NCI-H82 (cell line): ENCODE measurements around the gene SYNJ1.
A peak's percentile ranks its signal among the peaks of the same experiment; 100 is the strongest.
"Not testable (repeated sequence)": the region's sequence is repeated elsewhere in the genome, so short reads cannot be mapped to it uniquely, and the experiment has no call there.

ENCODE experiments used
- DNase-seq: peaks from one replicate; lab custom pipeline; 2025; lab: John Stamatoyannopoulos, UW

Gene SYNJ1, protein sequence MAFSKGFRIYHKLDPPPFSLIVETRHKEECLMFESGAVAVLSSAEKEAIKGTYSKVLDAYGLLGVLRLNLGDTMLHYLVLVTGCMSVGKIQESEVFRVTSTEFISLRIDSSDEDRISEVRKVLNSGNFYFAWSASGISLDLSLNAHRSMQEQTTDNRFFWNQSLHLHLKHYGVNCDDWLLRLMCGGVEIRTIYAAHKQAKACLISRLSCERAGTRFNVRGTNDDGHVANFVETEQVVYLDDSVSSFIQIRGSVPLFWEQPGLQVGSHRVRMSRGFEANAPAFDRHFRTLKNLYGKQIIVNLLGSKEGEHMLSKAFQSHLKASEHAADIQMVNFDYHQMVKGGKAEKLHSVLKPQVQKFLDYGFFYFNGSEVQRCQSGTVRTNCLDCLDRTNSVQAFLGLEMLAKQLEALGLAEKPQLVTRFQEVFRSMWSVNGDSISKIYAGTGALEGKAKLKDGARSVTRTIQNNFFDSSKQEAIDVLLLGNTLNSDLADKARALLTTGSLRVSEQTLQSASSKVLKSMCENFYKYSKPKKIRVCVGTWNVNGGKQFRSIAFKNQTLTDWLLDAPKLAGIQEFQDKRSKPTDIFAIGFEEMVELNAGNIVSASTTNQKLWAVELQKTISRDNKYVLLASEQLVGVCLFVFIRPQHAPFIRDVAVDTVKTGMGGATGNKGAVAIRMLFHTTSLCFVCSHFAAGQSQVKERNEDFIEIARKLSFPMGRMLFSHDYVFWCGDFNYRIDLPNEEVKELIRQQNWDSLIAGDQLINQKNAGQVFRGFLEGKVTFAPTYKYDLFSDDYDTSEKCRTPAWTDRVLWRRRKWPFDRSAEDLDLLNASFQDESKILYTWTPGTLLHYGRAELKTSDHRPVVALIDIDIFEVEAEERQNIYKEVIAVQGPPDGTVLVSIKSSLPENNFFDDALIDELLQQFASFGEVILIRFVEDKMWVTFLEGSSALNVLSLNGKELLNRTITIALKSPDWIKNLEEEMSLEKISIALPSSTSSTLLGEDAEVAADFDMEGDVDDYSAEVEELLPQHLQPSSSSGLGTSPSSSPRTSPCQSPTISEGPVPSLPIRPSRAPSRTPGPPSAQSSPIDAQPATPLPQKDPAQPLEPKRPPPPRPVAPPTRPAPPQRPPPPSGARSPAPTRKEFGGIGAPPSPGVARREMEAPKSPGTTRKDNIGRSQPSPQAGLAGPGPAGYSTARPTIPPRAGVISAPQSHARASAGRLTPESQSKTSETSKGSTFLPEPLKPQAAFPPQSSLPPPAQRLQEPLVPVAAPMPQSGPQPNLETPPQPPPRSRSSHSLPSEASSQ (N-terminal part only)

DNA sequence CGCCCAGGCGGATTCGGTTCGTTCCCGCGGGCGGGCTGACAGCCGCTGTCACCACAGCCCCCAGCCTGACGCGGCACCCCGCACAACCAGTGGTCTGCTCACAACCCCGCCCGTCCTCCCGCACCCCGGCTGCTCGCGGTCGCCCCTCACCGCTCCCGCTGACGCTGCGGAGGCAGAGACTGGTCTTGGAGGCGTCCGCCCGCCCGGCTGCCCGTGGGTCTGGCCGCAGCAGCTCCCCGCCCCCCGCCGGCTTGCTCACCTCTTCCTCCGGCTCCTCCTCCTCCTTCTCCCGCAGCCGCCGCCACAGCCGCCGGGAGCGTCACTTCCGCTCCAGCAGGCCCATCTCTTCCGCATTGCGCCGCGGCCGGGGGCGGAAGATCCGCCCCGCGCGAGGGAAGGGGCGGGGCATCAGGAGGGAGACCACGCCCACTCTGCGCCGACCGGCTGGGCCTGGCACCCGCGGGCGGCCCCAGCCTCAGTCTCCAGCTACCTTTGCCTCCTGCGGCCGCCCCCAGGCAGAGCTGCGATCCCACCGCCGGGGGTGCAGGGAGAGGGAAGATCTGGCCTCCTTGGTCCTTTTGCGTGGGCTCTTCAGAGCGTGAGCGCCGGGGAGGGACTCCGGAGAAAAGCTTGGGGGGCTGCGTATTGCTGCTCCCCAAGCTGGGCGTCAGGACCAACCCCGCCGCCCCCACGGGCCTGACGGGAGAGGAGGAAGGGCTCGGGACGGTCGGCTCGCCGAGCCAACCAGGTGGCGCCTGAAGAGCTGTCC lies at the start of gene SYNJ1:
TSS of gene SYNJ1 (minus strand) at position 327 of the 769 bp plus-strand sequence. CDS start 1,118 bp downstream, outside the sequence.
- DNase-seq: peak; percentile 97

DNA sequence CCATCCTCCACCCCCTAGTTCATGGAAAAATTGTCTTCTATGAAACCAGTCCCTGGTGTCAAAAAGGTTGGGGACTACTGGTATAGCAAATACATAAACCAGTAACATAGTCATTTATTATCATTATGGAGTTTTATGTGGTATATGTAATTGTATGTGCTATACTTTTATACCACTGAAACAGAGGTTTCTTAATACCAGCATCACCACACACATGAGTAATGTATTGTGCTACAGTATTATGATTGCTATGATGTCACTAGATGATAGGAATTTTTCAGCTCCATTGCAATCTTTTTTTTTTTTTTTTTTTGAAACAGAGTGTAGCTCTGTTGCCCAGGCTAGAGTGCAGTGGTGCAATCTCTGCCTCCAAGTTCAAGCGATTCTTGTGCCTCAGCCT lies 49.5 kb upstream of the SYNJ1 start:
- no peak for DNase-seq

DNA sequence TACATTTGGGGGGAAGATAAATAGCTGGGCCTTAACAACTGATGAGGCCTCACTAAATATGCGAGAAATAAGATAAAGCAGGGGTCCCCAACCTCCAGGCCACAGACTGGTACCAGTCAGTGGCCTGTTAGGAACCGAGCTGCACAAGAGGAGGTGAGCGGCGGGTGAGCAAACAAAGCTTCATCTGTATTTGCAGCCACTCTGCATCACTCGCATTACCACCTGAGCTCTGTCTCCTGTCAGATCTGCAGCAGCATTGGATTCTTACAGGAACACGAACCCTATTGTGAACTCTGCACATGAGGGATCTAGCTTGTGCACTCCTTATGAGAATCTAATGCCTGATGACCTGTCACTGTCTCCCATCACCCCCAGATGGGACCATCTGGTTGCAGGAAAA lies 48.9 kb upstream of the SYNJ1 start:
- DNase-seq: no peak

DNA sequence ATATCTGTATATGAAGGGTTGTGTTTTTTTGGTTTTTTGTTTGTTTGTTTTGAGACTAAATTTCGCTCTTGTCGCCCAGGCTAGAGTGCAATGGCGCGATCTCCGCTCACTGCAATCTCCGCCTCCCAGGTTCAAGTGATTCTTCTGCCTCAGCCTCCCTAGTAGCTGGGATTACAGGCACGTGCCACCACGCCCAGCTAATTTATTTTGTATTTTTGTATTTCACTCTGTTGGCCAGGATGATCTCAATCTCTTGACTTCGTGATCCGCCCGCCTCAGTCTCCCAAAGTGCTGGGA lies 45.2 kb upstream of the SYNJ1 start:
- DNase-seq: not testable (repeated sequence)

DNA sequence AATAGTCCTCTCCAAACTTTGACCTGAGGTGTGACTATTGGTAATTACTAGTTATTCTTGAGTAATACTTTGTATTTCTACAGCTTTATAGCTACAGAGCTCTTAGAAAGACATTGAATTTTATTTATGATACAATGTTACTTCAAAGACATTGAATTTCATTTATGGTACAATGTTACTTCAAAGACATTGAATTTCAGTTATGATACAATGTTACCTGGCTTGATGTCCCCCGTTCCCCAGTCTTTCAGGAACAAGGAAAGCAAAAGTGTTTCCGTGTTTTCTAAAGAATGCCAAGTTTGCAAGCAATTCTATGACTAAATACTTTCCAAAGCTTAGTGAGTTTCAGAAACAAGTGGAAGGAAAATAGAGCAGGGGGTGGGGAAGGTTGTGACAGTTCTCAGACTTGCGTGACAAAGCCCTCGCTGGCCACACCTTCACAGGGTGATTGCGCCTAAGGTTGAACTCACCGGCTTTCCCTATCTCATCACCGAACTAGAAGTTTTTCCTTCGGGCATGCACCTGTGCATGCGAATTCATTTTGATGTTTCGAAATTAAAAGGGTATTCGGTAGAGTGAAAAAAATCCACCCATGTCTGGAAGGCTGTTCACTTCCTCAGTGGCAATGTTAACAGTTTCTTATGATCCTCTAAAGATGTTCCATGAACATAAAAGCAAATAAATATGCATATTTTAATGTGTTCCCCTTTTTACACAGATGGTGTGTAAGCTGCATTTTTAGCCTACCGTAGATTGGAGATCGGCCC lies 44.7 kb upstream of the SYNJ1 start:
- DNase-seq: peak; percentile 41

DNA sequence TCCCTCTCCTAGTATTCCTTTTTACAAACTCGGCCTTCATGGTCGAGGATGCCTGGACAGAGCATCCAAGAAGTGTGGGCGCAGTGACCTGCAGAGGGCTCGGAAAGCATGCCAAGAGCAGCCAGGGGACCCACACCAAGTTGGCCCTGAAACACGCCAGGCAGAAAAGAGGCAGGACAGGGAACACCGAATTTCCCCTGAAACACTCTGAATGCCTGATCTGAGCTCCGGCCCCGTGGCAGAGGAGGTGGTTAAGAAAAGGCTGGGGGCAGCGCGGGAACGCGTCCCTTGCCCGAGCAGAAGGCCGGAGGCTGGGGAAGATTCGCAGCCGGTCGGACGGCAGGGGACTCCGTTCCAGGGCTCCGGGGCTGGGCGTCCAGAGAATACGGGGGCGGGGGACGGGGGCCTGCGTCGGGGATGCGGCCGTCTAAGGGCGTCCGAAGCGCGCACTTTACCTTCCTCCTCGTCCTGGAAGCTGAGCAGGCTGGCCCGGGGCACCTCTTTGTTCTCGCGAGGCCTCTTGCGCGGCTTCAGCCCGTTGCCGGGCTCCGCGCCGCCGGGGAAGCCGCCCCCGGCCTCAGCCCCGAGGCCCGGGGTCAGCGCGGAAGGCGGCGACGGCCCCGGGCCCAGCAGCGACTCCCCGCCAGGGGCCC lies 43.2 kb upstream of the SYNJ1 start:
- peak; percentile 67 for DNase-seq

DNA sequence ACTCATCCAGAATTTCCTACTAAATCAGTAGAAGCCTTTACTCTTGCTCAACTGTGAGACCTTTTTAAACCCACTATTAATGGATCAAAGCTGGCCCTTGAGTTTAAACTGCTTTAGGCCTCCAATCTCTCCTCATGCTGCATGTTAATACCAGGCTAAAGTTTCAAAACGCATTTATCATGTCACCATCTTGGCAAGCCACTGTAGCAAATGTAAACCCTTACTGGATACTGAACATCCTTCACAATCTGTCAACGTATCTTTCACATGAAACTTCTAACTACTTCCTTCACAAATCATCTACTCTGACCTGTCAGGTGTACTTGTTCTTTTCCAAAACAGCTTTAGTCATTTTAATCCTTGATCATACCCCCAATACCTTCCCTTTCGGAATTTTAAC lies 40.7 kb upstream of the SYNJ1 start:
- DNase-seq: peak; percentile 91

DNA sequence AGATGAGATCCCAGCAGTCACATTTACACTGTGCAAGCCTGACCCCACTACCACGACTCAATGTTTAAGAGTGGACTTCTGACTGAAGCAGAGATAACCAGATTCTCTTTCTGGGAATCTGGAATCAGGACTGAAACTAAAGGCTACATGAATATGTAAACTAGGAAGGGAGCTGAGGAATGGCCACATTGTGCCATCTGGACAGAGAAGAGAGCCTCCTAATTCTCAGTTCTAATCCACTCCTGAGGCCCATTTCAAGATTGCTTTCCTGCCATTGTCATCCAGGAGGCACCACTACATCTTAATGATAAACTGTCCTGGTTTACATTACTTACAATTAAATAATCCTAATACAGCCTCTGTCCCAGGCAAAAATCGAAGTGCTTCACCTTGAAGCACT lies 37.2 kb upstream of the SYNJ1 start:
- peak; percentile 97 for DNase-seq

DNA sequence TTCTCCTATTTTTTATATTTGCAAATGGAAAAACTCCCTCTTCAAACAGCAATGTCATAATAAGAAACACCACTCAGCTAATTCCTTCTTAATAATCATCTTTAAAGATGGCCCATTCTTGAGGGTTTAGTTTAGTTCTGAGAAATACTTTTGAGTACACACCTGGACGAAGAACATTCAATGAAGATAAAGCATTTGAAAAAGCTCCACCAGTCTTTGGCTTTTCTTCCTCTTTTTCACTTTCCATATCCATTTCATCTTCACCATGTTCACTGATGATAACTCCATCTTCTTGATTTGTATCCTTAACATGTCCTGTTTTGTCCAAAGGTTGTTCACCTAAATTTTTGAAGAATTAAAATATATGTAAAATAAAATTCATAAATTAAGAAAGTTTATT lies 36.4 kb upstream of the SYNJ1 start:
- DNase-seq: no peak

DNA sequence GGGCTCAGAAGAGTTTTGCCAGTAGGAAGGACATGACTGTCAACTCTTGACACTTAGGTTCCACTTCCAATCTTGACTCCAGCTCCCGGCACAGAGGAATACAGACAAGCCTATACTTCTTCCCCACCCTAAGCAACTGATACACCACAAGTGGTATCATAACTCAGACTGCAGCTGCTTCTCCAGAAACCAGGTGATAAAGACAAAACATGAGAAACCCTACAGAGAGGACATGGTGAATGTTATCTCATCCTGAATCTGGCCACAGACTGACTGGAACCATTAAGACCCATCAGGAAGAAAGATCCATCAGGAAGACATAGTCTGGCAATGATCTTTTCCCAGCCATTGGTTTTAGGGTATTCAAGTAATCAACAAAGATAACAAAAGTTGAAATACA lies 30.0 kb upstream of the SYNJ1 start:
- DNase-seq: no peak

DNA sequence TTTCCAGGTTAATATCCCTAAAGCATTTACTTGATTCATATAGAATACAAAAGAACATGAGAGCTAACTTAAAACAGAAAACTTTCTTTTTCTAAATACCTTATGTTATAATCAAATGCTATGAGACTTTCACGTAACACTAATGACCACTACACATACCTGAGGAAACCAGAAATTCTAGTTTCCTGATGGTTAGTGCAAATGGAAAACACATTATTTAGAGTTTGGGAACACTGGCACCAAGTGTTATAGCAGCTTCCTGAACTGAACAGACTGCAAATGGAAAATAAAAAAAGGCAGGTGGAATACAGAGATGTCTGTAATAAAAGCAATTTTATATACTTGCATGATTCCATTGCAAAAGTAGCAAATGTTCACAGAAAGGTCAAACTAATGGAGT lies 28.3 kb upstream of the SYNJ1 start:
- no peak for DNase-seq

DNA sequence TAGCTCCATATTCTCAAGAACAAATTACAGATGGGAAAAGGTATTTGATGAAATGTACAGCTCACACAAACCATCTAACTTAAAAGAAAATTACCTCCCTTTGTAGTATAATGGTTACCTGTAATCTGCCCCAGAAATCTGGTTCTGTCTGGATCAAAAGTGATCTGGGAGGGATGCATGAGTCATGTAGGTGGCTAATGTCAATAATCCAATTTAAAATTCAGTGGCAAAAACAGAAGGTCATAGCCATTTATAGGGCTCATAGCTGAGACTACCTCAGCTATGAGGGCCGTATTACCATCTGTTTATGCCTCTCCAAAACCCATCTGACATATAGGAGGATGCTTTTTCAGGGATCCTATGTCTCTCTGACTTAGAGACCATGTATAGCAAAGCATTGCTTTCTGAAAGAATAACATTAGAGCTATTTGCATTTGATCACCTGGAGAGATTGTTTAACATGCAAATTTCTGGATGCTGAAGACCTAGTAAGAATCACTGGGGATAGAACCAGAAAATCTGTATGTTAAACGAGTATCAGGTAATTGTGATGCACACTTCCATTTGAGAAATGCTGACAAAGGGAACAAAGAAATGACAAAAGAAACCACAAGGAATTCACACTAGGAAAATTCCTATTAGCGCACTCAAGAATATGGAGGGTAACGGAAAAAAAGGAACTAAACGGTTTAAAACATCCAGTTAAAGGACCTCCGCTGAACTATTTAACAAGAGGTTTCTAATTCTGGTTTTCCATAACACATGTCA lies 26.2 kb upstream of the SYNJ1 start:
- DNase-seq: peak; percentile 96

DNA sequence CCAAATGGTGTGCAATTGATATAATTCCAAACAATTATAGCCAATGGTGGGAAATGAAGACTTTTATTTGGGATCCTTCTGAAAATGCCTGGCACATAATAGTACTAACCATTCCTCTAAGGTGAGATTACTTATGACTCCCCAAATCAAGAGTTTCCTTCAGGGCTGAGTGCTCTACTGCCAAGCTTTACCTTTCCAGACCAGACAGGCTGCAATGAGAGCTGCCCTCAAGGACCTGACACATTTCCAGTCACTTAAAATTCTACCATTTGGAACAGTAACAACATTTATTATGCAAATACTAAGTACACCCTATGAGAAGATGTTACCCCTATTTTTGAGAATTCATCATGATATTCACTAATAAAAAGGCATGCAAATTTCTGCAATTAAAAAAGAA lies 22.6 kb upstream of the SYNJ1 start:
- no peak for DNase-seq

DNA sequence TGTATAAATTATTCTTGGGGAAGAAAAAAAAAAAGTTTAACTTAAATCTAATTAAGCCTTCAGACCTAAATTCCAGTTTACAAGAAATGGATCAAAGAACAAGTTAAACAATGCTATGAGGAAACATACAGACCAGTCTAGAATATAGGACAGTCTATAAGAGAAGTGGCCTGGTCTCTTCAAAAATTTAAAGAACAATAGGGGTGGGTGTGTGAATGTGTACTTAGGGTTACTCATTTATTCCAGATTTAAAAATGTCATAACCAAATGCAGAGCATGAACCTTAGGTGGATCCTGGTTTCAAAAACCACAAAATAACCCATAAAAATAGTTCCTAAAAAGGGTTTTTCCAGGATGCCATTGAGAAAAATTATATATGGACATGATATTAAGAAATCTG lies 21.8 kb upstream of the SYNJ1 start:
- no peak for DNase-seq

DNA sequence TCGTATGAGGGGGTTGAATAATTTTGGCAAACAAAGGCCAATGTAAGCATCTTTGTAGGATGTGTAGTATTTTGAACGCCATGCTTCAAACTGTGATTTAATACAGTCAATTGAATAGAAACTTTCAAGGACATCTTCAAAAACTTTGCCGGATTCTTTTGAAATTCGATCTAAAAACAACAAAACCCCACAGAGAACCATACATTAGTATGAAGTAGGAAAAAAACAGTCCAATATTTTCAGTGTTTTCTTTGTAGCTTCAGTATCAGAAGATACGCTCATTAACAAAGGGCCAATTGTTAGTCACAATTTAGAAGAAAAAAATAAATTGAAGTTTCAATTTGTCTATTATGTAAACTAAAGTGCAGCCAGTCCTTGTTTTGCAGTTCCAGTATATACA lies 20.7 kb upstream of the SYNJ1 start:
- no peak for DNase-seq

DNA sequence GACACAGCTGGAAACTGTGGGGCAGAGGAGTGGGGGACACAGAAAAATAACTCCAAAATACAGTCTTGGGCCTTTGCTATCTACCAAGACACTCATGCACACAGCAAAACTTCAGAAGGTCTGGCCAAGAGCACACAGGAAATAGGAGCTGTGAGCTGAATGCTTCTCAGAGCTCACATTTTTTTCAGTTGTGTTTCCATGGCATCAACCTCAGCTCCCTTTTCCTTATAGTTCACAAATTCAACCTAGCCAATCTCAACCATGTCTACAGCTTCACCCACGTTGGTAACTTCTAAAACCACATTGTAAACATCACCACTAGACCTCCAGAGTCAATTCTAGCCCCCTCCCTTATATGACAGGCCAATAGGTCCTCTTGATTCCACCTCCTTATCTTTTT lies 19.6 kb upstream of the SYNJ1 start:
- no peak for DNase-seq

DNA sequence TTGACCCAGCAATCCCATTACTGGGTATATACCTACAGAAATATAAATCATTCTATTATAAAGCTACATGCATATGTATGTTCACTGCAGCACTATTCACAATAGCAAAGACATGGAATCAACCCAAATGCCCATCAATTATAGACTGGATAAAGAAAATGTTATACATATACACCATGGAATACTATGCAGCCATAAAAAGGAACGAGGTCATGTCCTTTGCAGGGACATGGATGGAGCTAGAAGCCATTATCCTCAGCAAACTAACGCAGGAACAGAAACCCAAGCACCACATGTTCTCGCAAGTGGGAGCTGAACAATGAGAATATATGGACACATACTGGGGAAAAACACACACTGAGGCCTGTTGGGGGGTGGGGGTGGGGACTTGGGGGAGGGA lies 18.9 kb upstream of the SYNJ1 start:
- DNase-seq: not testable (repeated sequence)

DNA sequence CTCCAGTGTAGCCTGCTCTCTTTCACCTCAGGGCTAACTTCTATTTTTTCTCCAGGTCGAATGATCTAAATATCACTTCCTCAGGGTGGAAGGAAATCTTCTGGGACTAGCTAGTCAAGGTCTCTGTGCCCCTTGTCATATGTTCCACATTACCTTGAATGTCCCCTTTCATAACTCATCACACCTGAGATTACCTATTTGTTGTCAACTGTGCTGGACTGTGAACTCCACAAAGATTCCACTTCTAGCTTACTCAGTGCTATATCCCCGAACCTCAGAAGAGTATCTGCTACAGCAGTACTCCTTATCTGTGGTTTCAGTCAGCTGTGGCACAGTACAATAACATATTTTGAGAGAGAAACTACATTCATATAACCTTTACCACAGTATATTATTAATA lies 14.6 kb upstream of the SYNJ1 start:
- no peak for DNase-seq

DNA sequence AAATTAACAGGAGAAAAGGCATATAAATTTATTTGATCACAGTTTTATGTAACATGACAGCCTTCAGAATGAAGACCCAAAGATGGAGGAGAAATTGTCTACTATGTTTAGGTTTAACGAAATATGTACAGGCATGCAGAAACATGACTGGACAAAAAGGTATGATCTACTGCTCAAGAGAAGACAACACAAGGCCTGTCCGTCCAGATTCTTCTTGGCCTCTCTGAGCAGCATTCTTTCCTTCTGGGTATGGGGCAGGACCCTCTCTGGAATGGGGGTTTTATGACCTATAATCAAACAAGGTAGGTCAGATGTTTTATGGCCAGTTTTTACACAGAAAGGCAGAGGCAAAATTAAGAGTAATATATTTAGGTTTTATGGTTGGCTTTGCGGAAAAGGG lies 13.5 kb upstream of the SYNJ1 start:
- no peak for DNase-seq

DNA sequence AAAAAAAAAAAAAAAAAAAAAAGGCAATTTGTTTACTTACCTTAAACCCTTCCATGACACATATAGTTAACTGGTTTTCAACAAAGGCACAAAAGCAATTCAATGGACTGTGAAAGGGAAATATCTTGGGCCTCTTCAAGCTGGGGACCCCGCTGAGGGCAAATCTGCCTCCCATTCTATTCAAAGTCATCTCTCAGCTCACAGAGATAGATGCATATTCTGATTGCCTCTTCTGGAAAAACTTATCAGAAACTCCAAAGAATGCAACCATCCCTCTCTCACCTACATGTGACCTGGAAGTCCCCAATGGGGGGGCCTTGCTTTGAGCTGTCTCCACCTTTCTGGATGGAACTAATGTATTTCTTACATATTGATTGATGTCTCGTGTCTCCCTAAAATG lies 12.1 kb upstream of the SYNJ1 start:
- DNase-seq: no peak
